Kidney (tissue), 14 donors: ENCODE data around the gene PDE4D. TPM values are rescaled to one million over a fixed set of nuclear protein-coding genes. Genes with fewer than 3 reads are reported as not detected.

ENCODE experiments used
- DNase-seq, 5 donors: peaks; one replicate each; pipeline ENCODE4 v3.0.0-alpha.2; 2013 to 2020
- FAIRE-seq: peaks from 2 replicates; lab custom pipeline; 2012; peaks lifted over from hg19 to GRCh38; lab: Jason Lieb, UNC
- H3K27ac ChIP-seq, 2 donors: one replicate each; pipeline ENCODE4 v1.7.0; 2013; ENCODE audit warnings: low read depth in 2 of 2, low read length in 2 of 2, inconsistent platforms in 1 of 2
- H3K27me3 ChIP-seq: one replicate; pipeline ENCODE4 v1.7.1; 2013; ENCODE audit warnings: low read length, inconsistent platforms; ENCODE audit not compliant: control insufficient read depth, insufficient read depth
- H3K36me3 ChIP-seq, 3 donors: one replicate each; pipeline versions ENCODE4 v1.7.0 to v1.7.1; 2013; ENCODE audit warnings: low read length in 3 of 3, control low read depth in 1 of 3, inconsistent platforms in 1 of 3; ENCODE audit not compliant: insufficient read depth in 3 of 3, control insufficient read depth in 2 of 3
- H3K4me1 ChIP-seq, 3 donors: one replicate each; pipeline versions ENCODE4 v1.7.0 to v1.7.1; 2013; ENCODE audit warnings: low read length in 3 of 3, inconsistent platforms in 1 of 3, low read depth in 1 of 3; ENCODE audit not compliant: control insufficient read depth in 2 of 3, insufficient read depth in 2 of 3
- H3K4me3 ChIP-seq, 3 donors: one replicate each; pipeline versions ENCODE4 v1.7.0 to v1.8.1; 2013; ENCODE audit warnings: low read length in 3 of 3, control low read depth in 1 of 3, inconsistent platforms in 1 of 3
- H3K9ac ChIP-seq, 3 donors: one replicate each; pipeline versions ENCODE4 v1.7.0 to v1.7.1; 2013; ENCODE audit warnings: low read length in 3 of 3, control low read depth in 1 of 3, inconsistent platforms in 1 of 3
- H3K9me3 ChIP-seq, 3 donors: one replicate each; pipeline versions ENCODE4 v1.7.0 to v1.7.1; 2013; ENCODE audit warnings: low read length in 3 of 3, control low read depth in 1 of 3, inconsistent platforms in 1 of 3; ENCODE audit not compliant: control insufficient read depth in 2 of 3, insufficient read depth in 1 of 3
- intact Hi-C: fragments of 100-400 bp; cut with DNase I; formaldehyde crosslinking; loops from one replicate; pipeline ENCODE4 v1.11.1; 2022
- polyA plus RNA-seq: library from polyadenylated mRNA; stranded (reverse); fragments of 350-450 nt; fragmentation: Illumina TruSeq; extraction: RNeasy Lipid Tissue Mini Kit (QIAGEN cat#74804); gene quantifications from one replicate; pipeline ENCODE4 v1.2.3, GENCODE V29; 2014; ENCODE audit warnings: low read depth, low replicate concordance; ENCODE audit not compliant: insufficient read depth
- total RNA-seq: library from RNA; stranded (reverse); fragmentation: NEBNext Ultra II Directional; extraction: Animal tissue kit (Norgen Biotek cat#: 25700); gene quantifications from one replicate; pipeline ENCODE4 v1.2.1, GENCODE V29; 2021
- TF ChIP-seq, protein P1 (sequence below): IDR thresholded peaks from 3 replicates; pipeline ENCODE4 v1.5.1; 2012; ENCODE audit warnings: mild to moderate bottlenecking, moderate library complexity, borderline replicate concordance; ENCODE audit not compliant: insufficient read depth; ENCODE audit errors: extremely low read depth
- donor health status: control.
- donor health status: control.
- donor health status: control.
- donor health status: control.
- donor health status: control.
- donor health status: DM: yes; HTN: yes; CAD: no.
- donor health status: Normal renal cell carcinoma (clear cell type).

The PDE4D gene
- total and polyA plus RNA-seq, 2 donors from 2014 or later = 9.2 to 78.9 TPM

DNA sequence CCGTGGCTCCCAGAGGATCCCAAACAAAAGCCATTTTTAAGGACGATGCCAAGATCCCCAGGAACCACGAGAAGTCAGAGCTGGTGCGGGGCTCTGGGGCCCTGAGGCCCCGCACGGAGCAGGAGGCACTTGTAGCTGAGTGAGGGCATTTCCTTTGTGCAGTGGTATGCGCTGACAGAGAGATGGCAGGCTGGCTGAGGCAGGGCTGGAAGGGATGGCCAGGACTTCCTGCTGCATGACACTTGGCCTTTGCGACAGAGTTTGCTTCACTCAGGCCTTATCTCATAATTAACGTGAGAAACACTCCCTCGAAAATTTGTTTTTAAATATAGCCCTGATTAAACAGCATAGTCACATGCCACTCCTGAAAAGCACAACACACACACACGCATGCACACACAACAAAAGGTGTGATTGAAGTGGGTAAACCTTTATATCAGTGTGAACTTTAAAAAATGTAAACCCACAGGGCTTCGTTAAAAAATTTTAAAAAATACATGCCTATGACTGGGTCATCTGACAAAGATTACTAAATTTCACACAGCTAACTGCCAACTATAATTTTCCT is 536.6 kb downstream of the PDE4D start:
- FAIRE-seq = no peak
- Histone ChIP-seq H3K9me3 (no peaks in the 10 kb centered on the region), H3K36me3 (no peaks in the 10 kb centered on the region), H3K4me3 (no peak overlapping the region), H3K9ac (no peak overlapping the region), H3K27ac (peak overlapping the region in 1 of 2 donors; percentile 48), H3K4me1 (peaks cover 7 to 14% (median 7%) of the 10 kb centered on the region in 3 donors), H3K27me3 (no peaks in the 10 kb centered on the region)
- DNase-seq = peak in 4 of 5 donors; percentile 15 to 69 (median 36)
- intact Hi-C loops = no loop called here
- TF ChIP-seq, protein P1, sequence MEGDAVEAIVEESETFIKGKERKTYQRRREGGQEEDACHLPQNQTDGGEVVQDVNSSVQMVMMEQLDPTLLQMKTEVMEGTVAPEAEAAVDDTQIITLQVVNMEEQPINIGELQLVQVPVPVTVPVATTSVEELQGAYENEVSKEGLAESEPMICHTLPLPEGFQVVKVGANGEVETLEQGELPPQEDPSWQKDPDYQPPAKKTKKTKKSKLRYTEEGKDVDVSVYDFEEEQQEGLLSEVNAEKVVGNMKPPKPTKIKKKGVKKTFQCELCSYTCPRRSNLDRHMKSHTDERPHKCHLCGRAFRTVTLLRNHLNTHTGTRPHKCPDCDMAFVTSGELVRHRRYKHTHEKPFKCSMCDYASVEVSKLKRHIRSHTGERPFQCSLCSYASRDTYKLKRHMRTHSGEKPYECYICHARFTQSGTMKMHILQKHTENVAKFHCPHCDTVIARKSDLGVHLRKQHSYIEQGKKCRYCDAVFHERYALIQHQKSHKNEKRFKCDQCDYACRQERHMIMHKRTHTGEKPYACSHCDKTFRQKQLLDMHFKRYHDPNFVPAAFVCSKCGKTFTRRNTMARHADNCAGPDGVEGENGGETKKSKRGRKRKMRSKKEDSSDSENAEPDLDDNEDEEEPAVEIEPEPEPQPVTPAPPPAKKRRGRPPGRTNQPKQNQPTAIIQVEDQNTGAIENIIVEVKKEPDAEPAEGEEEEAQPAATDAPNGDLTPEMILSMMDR = no peak

DNA sequence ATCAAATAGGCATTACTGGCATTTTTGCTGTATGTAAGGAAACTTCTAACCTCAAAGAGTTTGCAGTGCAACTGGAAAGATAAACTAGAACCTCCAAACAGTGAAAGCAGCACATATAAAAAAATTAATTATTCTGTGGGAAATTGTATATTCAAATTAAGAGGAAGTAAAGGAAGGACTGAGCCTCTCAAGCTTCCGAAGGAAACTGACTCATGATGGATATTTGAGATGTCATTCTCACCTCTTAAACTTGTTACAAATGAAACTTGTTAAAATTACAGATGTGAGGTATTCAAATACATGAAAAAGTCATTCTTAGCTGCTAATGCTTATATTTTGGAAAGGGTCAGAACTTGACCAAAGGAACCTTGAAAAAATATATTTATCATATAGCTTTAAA is 538.7 kb downstream of the PDE4D start:
- DNase-seq (no peak), FAIRE-seq (no peak)
- intact Hi-C loops = no loop called here
- Histone ChIP-seq H3K4me3 (no peak overlapping the region), H3K9ac (no peak overlapping the region), H3K36me3 (no peaks in the 10 kb centered on the region), H3K9me3 (no peaks in the 10 kb centered on the region), H3K27me3 (no peaks in the 10 kb centered on the region), H3K4me1 (peaks cover 7 to 14% (median 7%) of the 10 kb centered on the region in 3 donors), H3K27ac (no peak overlapping the region)
- TF ChIP-seq, protein P1 = no peak

DNA sequence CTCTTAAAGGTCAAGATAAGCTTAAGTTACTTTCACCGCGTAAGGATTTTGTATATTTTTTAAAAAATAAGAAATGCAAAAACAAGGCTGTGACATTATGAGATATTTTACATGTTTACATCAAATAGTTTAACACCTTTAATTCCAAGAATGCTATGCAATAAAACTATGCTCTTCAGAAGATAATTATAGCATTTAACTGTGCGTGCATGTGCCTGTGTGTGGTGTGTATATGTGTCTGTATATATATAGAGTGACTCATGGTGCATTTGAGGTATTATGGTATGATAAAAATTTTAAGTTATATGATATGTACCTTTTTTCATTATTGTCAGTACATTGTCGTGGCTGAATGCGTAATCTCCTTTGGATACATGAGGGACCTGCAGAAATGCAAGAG is 539.3 kb downstream of the PDE4D start:
- FAIRE-seq (no peak), DNase-seq (no peak)
- TF ChIP-seq, protein P1 = no peak
- no peaks in the 10 kb centered on the region for H3K36me3 ChIP-seq
- H3K9ac ChIP-seq = no peak overlapping the region
- H3K4me1 ChIP-seq = peaks cover 7 to 14% (median 7%) of the 10 kb centered on the region in 3 donors
- H3K27ac ChIP-seq = no peak overlapping the region
- no peaks in the 10 kb centered on the region for H3K9me3 ChIP-seq
- no peak overlapping the region for H3K4me3 ChIP-seq
- no peaks in the 10 kb centered on the region for H3K27me3 ChIP-seq
- intact Hi-C loops = no loop called here
